Transverse colon (tissue), 4 donors: Measurements from ENCODE around the gene DCAF15.

ENCODE experiments used
- CTCF ChIP-seq, 5 experiments: fragments of 200-600 bp in 3 of 5; fragments of 450-650 bp in 2 of 5; sonication (generic) in 3 of 5; IDR thresholded peaks; 1 replicate in 2 of 5; 2 replicates in 3 of 5; pipeline ENCODE4 v1.5.1; 2016 to 2017; ENCODE audit warnings: antibody characterized with exemption in 5 of 5, inconsistent platforms in 3 of 5, mild to moderate bottlenecking in 2 of 5, moderate library complexity in 1 of 5
- EP300 ChIP-seq: sonication (generic); formaldehyde crosslinking; IDR thresholded peaks from one replicate; pipeline ENCODE4 v1.6.1; 2017; ENCODE audit warnings: antibody characterized with exemption, low read depth
- POLR2A ChIP-seq: fragments of 450-650 bp; IDR thresholded peaks from one replicate; pipeline ENCODE4 v1.6.1; 2016; ENCODE audit warnings: antibody characterized with exemption, mild to moderate bottlenecking, moderate library complexity
- POLR2AphosphoS5 ChIP-seq, 3 donors: sonication (generic); formaldehyde crosslinking; IDR thresholded peaks; one replicate each; pipeline ENCODE4 v1.6.1; 2016; ENCODE audit warnings: antibody characterized with exemption in 3 of 3

GRCh38 chr19:13981988-13982501, 29.7 kb downstream of the DCAF15 start:
- TF ChIP-seq POLR2A, result no peak
- no peak for TF ChIP-seq CTCF (IDR thresholded peaks at IDR 0.05)
- TF ChIP-seq EP300, result no peak
- no peak for TF ChIP-seq POLR2AphosphoS5 (IDR thresholded peaks at IDR 0.05)
